Eye (tissue), 1 donor: ENCODE results near the gene CERCAM.

Experiments used
- DNase-seq: peaks from one replicate; pipeline ENCODE4 v3.0.0-alpha.2; 2015

Gene CERCAM

DNA sequence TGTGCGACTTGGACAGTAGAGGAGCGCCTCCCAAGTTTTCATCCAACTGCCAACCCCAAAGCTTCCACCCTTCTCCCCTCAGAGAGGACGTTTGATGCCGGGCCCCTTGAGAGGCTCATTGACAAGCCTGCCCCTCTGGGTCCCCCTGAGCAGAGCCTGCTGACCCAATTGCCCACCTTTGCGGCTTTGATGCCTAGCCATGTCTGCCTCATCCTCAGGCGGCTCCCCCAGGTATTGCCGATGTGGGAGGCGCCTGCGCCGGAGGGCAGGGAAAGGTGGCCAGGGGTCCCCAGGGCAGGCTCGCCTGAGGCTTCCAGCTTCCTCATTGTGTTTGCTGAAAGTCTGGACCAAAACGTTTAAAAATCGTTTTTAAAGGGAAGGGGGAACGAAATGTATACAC is 36.5 kb downstream of the CERCAM start:
- DNase-seq: no peak

DNA sequence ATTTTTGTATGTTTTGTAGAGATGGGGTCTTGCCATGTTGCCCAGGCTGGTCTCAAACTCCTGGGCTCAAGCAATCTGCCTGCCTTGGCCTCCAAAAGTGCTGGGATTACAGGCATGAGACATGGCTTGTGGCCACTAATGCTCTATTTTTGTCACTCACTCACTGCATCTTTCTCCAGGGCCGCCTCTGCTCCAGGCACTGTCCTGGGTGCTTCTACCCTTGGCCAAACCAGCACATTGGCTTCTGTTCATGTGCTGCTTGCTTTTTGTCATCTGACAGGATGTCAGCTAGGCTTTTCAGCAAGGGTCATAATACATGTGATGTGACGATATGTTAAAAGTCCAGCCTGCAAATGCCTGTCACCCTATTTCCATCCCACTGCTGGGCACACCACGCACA is 38.4 kb downstream of the CERCAM start:
- DNase-seq: no peak

DNA sequence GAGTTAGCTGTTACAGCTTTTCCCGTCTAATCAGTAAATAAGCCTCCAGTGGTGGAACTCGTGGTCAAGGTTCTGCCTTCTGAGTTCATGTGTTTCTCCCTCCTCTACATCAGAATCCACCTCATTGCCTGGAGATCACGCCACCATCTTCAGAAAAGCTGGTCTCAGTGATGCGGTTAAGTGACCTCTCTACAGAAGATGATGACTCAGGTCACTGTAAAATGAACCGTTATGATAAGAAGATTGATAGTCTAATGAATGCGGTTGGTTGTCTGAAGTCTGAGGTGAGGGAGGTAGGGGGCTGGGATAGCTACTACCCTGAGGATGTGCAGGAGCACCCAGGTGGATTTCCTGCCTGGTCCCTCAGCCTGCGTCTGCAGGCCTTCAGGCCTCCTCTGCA is 48.4 kb downstream of the CERCAM start:
- DNase-seq: no peak

DNA sequence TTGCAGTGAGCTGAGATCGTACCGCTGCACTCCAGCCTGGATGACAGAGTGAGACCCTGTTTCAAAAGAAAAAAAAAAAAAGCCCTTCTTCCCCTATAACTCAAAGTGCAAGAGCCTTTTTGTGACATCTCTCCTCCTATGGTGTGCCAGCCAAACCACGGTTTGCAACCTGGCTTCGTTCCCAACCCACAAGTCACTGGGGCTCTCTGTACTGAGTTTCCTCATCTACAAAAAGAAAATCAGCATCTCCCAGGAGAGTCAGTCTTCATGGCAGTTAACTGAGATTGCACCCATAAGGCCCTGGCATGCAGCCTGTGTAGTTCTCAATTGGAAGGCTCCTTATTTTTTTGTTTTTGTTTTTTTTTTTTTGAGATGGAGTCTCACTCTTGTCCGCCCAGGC is 49.9 kb downstream of the CERCAM start:
- DNase-seq: no peak

DNA sequence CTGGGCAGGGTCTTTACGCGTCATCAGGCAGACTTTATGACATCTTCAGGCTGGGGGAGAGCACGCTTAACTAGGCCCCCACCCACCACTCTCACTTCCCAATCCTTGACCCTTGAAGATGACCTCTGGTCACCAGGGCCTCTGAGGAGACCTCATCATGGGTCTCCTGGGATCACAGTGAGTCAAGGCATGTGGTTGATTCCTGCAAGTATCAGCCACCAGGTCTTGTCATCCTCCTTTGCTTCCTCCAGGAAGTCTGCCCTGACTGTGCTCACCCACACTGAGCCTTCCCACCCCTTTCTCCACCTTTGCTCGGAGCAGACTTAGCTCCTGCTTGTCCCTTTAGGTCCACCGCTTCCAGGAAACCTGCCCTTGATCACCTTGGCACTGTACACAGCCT is 52.4 kb downstream of the CERCAM start:
- DNase-seq: no peak

DNA sequence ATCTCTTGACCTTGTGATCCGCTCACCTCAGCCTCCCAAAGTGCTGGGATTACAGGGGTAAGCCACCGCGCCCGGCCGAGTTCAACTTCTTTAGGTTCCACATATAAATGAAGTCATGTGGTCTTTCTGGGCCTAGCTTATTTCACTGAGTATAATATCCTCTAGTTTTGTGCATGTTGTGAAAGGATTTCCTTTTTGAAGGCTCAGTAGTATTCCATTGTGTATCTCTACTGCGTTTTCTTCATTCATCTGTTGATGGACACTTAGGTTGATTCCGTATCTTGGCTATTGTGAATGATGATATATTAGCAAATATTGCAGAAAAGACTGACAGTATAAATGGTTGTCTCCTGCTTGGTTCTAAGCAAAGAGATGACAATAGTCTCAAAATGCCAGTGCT is 55.2 kb downstream of the CERCAM start:
- DNase-seq: no peak

DNA sequence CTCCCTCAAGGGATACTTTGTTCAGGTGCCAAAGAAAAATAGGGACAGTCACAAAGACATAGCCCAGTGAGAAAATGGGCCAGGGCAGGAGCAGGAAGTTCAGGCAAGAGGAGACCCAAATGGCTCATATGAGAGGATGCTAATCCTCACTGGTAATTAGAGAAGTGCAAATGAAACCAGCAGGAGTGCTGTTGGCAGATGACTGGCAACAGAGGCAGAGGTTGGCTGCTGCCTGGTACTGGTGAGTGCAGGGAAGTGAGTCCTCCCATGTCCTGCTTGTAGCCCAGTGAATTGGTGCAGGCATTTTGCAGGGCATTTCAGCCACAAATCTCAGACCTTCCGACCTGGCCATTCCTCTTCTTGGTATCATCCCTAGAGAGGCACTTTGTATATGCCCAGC is 58.6 kb downstream of the CERCAM start:
- DNase-seq: no peak

DNA sequence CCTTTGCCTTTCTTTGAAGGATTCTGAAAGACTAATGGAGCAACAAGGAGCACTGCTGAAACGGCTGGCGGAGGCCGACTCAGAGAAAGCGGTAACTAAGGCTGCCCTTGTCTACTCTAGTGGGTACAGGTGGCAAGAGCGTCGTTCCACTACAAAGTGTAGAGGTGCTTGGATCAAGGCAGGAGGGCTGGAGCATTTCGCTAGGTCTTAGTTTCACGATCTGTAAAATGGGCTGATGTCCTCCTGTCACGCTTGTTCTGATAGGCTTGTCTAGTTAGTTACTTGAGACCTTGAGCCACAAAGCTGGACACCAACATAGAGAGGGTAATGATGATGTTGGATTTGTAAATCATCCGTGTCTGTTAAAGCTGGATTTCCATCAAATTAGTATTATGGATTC is 60.9 kb downstream of the CERCAM start:
- no peak for DNase-seq

DNA sequence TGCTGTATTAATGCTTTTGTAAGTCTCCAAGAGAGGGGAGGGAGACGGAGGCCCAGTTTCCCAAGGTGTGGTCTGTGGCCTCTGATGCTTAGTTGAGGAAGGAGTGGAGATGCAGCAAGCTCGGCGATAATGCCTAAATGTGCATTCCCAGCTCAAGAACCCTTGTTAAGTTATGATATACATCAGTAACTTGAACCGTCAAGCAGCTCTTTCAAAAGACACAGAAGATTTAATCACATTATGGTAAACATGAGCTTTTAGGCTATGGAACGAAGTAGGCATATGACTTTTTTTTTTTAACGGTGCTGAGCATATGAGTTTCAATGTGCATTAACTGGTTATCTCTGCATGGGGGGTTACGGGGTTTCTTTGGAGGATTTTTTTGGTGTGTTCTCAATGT is 61.5 kb downstream of the CERCAM start:
- DNase-seq: no peak

DNA sequence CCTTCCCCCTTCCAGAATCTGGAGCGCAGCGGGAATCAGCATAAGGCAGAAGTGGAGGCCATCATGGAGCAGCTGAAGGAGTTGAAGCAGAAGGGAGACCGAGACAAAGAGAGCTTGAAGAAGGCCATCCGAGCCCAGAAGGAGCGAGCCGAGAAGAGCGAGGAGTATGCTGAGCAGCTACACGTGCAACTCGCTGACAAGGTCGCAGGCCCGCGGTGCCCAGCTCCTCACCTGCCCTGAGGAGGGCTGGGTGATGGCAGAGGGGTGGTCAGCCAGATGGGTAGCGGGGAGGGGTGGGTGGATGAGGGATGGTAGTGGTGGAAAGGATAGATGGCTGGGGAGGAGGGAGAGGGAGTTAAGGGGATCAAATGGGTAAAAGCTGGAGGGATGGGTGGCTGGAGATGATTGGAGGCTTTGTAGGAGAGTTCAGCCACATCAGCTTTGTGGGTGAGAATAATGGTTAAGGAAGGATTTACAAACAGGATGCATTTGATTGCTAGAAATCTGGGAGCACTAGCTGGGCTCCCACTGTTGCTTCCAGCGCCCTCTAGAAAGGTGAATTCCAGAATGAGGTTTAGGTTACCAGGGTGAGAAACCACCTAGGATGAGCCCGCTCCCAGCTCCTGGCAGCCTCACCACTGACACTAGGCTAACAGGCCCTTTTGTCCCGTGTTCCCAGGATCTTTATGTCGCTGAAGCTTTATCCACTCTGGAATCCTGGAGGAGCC is 64.2 kb downstream of the CERCAM start:
- no peak for DNase-seq

DNA sequence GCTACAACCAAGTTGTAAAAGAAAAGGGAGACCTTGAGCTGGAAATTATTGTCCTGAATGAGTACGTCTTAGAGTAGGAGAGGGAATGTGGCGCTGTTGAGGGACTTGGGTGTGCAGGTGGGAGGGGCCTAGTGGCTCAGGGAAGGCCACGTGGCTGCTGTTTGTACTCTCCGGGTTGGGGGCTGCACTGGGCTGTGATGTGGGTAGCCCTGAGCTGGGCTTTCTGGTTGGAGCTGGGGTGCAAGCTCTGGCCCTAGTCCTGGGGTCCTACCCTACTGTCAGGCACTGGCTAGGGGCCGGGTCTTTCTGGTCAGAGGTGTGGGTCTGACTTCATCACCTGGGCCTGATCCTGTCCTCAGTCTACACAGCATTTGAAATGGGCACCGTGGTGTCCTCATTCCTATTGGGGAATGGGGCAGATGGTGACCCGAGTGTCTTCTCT is 64.8 kb downstream of the CERCAM start:
- no peak for DNase-seq

DNA sequence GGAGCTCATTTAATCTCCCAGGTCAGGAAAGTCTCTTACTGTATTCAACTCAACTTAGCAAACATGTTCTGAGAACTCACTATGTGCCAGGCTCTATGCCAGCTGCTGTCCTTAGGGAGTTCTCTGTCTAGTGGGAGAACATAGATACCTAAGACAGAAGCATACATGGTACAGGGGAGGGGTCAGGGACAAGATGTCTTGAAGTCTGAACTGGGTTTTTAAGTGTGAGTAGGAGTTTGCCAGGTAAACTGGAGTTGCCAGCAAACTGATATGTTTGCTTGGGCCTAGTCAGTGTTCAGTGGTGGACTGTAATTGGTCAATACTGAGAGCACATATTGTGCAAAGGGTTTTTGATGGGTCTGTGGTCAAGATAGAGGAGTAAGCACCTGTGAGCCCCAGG is 65.5 kb downstream of the CERCAM start:
- DNase-seq: no peak
